Liver (tissue), 9 donors: Measurements from ENCODE around the gene SHC1. TPM values are rescaled to one million over a fixed set of nuclear protein-coding genes. Genes with fewer than 3 reads are reported as not detected.
A peak's percentile ranks its signal among the peaks of the same experiment; 100 is the strongest.

ENCODE experiments used
- DNase-seq: peaks from one replicate; pipeline ENCODE4 v3.0.0-alpha.2; 2017; ENCODE audit warnings: low spot score
- H3K27ac ChIP-seq, 2 donors: one replicate each; pipeline ENCODE4 v1.7.0; 2013; ENCODE audit warnings: inconsistent platforms in 2 of 2, low read length in 2 of 2, control low read depth in 1 of 2, low read depth in 1 of 2, mild to moderate bottlenecking in 1 of 2
- H3K27me3 ChIP-seq, 4 donors: one replicate each; pipeline versions ENCODE4 v1.6.1 to v1.7.0; 2013; ENCODE audit warnings: low read length in 3 of 4, inconsistent platforms in 1 of 4, mild to moderate bottlenecking in 1 of 4, moderate library complexity in 1 of 4; ENCODE audit not compliant: control insufficient read depth in 4 of 4, insufficient read depth in 4 of 4
- H3K36me3 ChIP-seq, 4 donors: one replicate each; pipeline versions ENCODE4 v1.6.1 to v1.7.0; 2013; ENCODE audit warnings: low read length in 3 of 4, mild to moderate bottlenecking in 3 of 4, low read depth in 1 of 4, moderate library complexity in 1 of 4; ENCODE audit not compliant: control insufficient read depth in 4 of 4, insufficient read depth in 3 of 4
- H3K4me1 ChIP-seq, 4 donors: one replicate each; pipeline versions ENCODE4 v1.6.1 to v1.7.0; 2013; ENCODE audit warnings: low read length in 3 of 4, mild to moderate bottlenecking in 3 of 4, moderate library complexity in 1 of 4; ENCODE audit not compliant: control insufficient read depth in 4 of 4, insufficient read depth in 4 of 4
- H3K4me3 ChIP-seq, 3 donors: one replicate each; pipeline versions ENCODE4 v1.6.1 to v1.7.0; 2013; ENCODE audit warnings: low read length in 3 of 3, control low read depth in 1 of 3, low read depth in 1 of 3, mild to moderate bottlenecking in 1 of 3
- H3K9ac ChIP-seq, 2 donors: one replicate each; pipeline ENCODE4 v1.7.0; 2013; ENCODE audit warnings: low read length in 2 of 2, mild to moderate bottlenecking in 2 of 2, moderate library complexity in 2 of 2, control low read depth in 1 of 2, low read depth in 1 of 2
- H3K9me3 ChIP-seq, 4 donors: one replicate each; pipeline versions ENCODE4 v1.6.1 to v1.7.0; 2013; ENCODE audit warnings: low read length in 3 of 4; ENCODE audit not compliant: control insufficient read depth in 4 of 4
- EGR1 ChIP-seq, 2 donors: IDR thresholded peaks; 2 replicates each; pipeline ENCODE4 v1.6.1; 2016 to 2018; ENCODE audit warnings: antibody characterized with exemption in 2 of 2, low read depth in 2 of 2
- FOXA1 ChIP-seq: IDR thresholded peaks from 2 replicates; pipeline ENCODE4 v1.6.1; 2016; ENCODE audit warnings: antibody characterized with exemption
- FOXA2 ChIP-seq: IDR thresholded peaks from 2 replicates; pipeline ENCODE4 v1.6.1; 2016; ENCODE audit warnings: antibody characterized with exemption
- GABPA ChIP-seq, 2 donors: IDR thresholded peaks in 1 of 2; conservative IDR thresholded peaks in 1 of 2; 2 replicates each; pipeline ENCODE4 v1.6.1; 2016; ENCODE audit warnings: antibody characterized with exemption in 2 of 2, mild to moderate bottlenecking in 1 of 2, moderate library complexity in 1 of 2
- HNF4A ChIP-seq, 2 donors: conservative IDR thresholded peaks; 2 replicates each; pipeline ENCODE4 v1.6.1; 2016; ENCODE audit warnings: antibody characterized with exemption in 2 of 2, mild to moderate bottlenecking in 2 of 2
- HNF4G ChIP-seq: IDR thresholded peaks from 2 replicates; pipeline ENCODE4 v1.6.1; 2016; ENCODE audit warnings: antibody characterized with exemption
- JUND ChIP-seq, 2 donors: IDR thresholded peaks; 2 replicates each; pipeline ENCODE4 v1.6.1; 2016; ENCODE audit warnings: antibody characterized with exemption in 2 of 2
- NR2F2 ChIP-seq: IDR thresholded peaks from 2 replicates; pipeline ENCODE4 v1.6.1; 2016; ENCODE audit warnings: antibody characterized with exemption
- RAD21 ChIP-seq, 2 donors: IDR thresholded peaks; 2 replicates each; pipeline ENCODE4 v1.6.1; 2016; ENCODE audit warnings: antibody characterized with exemption in 2 of 2, mild to moderate bottlenecking in 2 of 2
- REST ChIP-seq: IDR thresholded peaks from 2 replicates; pipeline ENCODE4 v1.6.1; 2016; ENCODE audit warnings: antibody characterized with exemption, mild to moderate bottlenecking
- RXRA ChIP-seq, 2 donors: IDR thresholded peaks; 2 replicates each; pipeline ENCODE4 v1.6.1; 2017 to 2018; ENCODE audit warnings: antibody characterized with exemption in 2 of 2, mild to moderate bottlenecking in 1 of 2
- SP1 ChIP-seq: IDR thresholded peaks from 2 replicates; pipeline ENCODE4 v1.6.1; 2018; ENCODE audit warnings: antibody characterized with exemption, mild to moderate bottlenecking
- TAF1 ChIP-seq: conservative IDR thresholded peaks from 2 replicates; pipeline ENCODE4 v1.6.1; 2016; ENCODE audit warnings: antibody characterized with exemption, mild to moderate bottlenecking
- YY1 ChIP-seq: IDR thresholded peaks from 2 replicates; pipeline ENCODE4 v1.6.1; 2016; ENCODE audit warnings: antibody characterized with exemption, mild to moderate bottlenecking
- WGBS: extraction: QIAGEN DNeasy Blood & Tissue Kit; methylation state at CpG from one replicate; pipeline ENCODE4 v1.1.7; 2013; 5-methylcytosine and 5-hydroxymethylcytosine counted together
- polyA plus RNA-seq, 2 donors: library from polyadenylated mRNA; stranded (reverse) in 1 of 2; unstranded in 1 of 2; fragments of 200-250 nt in 1 of 2; fragments of >200 nt in 1 of 2; fragmentation: Nextera tagmentation in 1 of 2; extraction: Ambion mirVana in 1 of 2; gene quantifications; one replicate each; pipeline versions ENCODE4 v1.2.1 to v1.2.3, GENCODE V29; 2013 to 2015
- total RNA-seq, 2 donors: library from RNA; depleted of rRNA; stranded (reverse); fragments of >200 nt; gene quantifications; one replicate each; pipeline ENCODE4 v1.2.3, GENCODE V29; 2014
- TF ChIP-seq, protein P1 (sequence below): IDR thresholded peaks from 2 replicates; pipeline ENCODE4 v1.6.1; 2016; ENCODE audit warnings: antibody characterized with exemption
- TF ChIP-seq, protein P2 (sequence below): IDR thresholded peaks from 2 replicates; pipeline ENCODE4 v1.6.1; 2016; ENCODE audit warnings: antibody characterized with exemption
- TF ChIP-seq, protein P3 (sequence below): fragments of 150-350 bp; IDR thresholded peaks from 2 replicates; pipeline ENCODE4 v1.5.1; 2017; ENCODE audit warnings: improper control_type of control experiment, low read depth, low read length; ENCODE audit not compliant: missing input control
- TF ChIP-seq, protein P4 (sequence below): IDR thresholded peaks from 2 replicates; pipeline ENCODE4 v1.6.1; 2016; ENCODE audit warnings: antibody characterized with exemption
- donor health status: healthy.
- donor health status: healthy.
- donor health status: healthy.
- donor health status: healthy.
- donor health status: healthy.

SHC1 gene
- total and polyA plus RNA-seq, 4 donors: 27.2 to 65.5 (median 58.0) TPM

GRCh38 chr1:154974102-154974807 lies 3.7 kb upstream of the SHC1 start, which contains the start of gene CKS1B (continued):
- TF ChIP-seq SP1 (peak; percentile 99), FOXA2 (no peak), NR2F2 (peak; percentile 96), HNF4A (conservative IDR thresholded peaks at IDR 0.05) (peak; percentile 28 to 57), HNF4G (no peak), RXRA (IDR thresholded peaks at IDR 0.05) (peak; percentile 40 to 79), EGR1 (IDR thresholded peaks at IDR 0.05; ENCODE audit: low read depth in 2 of 2) (peak in 1 of 2 donors; percentile 0)
- TF ChIP-seq, protein P1, sequence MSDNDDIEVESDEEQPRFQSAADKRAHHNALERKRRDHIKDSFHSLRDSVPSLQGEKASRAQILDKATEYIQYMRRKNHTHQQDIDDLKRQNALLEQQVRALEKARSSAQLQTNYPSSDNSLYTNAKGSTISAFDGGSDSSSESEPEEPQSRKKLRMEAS: peak; percentile 99

GRCh38 chr1:154973344-154974101 lies 3.0 kb upstream of the SHC1 start:
- Histone ChIP-seq H3K36me3 (peaks cover 0 to 8% (median 0%) of the 10 kb centered on the region in 4 donors), H3K27ac (peak overlapping the region; percentile 89 to 99), H3K27me3 (no peaks in the 10 kb centered on the region), H3K9me3 (no peaks in the 10 kb centered on the region), H3K4me1 (peaks cover 13 to 44% (median 31%) of the 10 kb centered on the region in 4 donors), H3K9ac (peak overlapping the region; percentile 92 to 97), H3K4me3 (peak overlapping the region; percentile 71 to 87 (median 81))
- DNase-seq: peak; percentile 100
- TF ChIP-seq HNF4G: peak; percentile 68
- peak; percentile 64 for TF ChIP-seq YY1
- TF ChIP-seq NR2F2: no peak
- TF ChIP-seq REST: peak; percentile 89
- TF ChIP-seq, protein P2, sequence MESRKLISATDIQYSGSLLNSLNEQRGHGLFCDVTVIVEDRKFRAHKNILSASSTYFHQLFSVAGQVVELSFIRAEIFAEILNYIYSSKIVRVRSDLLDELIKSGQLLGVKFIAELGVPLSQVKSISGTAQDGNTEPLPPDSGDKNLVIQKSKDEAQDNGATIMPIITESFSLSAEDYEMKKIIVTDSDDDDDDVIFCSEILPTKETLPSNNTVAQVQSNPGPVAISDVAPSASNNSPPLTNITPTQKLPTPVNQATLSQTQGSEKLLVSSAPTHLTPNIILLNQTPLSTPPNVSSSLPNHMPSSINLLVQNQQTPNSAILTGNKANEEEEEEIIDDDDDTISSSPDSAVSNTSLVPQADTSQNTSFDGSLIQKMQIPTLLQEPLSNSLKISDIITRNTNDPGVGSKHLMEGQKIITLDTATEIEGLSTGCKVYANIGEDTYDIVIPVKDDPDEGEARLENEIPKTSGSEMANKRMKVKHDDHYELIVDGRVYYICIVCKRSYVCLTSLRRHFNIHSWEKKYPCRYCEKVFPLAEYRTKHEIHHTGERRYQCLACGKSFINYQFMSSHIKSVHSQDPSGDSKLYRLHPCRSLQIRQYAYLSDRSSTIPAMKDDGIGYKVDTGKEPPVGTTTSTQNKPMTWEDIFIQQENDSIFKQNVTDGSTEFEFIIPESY: no peak
- TF ChIP-seq TAF1: peak; percentile 92
- no peak for TF ChIP-seq GABPA (IDR thresholded peaks at IDR 0.05 in 1 of 2, conservative IDR thresholded peaks at IDR 0.05 in 1 of 2)
- TF ChIP-seq, protein P1: peak; percentile 68
- TF ChIP-seq FOXA2: peak; percentile 39
- peak; percentile 93 for TF ChIP-seq SP1
- peak; percentile 29 for TF ChIP-seq FOXA1
- TF ChIP-seq, protein P3, sequence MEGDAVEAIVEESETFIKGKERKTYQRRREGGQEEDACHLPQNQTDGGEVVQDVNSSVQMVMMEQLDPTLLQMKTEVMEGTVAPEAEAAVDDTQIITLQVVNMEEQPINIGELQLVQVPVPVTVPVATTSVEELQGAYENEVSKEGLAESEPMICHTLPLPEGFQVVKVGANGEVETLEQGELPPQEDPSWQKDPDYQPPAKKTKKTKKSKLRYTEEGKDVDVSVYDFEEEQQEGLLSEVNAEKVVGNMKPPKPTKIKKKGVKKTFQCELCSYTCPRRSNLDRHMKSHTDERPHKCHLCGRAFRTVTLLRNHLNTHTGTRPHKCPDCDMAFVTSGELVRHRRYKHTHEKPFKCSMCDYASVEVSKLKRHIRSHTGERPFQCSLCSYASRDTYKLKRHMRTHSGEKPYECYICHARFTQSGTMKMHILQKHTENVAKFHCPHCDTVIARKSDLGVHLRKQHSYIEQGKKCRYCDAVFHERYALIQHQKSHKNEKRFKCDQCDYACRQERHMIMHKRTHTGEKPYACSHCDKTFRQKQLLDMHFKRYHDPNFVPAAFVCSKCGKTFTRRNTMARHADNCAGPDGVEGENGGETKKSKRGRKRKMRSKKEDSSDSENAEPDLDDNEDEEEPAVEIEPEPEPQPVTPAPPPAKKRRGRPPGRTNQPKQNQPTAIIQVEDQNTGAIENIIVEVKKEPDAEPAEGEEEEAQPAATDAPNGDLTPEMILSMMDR: no peak
- no peak for TF ChIP-seq JUND (IDR thresholded peaks at IDR 0.05)
- TF ChIP-seq HNF4A (conservative IDR thresholded peaks at IDR 0.05): peak; percentile 88 to 89
- peak in 1 of 2 donors; percentile 60 for TF ChIP-seq EGR1 (IDR thresholded peaks at IDR 0.05; ENCODE audit: low read depth in 2 of 2)
- TF ChIP-seq, protein P4, sequence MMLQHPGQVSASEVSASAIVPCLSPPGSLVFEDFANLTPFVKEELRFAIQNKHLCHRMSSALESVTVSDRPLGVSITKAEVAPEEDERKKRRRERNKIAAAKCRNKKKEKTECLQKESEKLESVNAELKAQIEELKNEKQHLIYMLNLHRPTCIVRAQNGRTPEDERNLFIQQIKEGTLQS: no peak
- peak; percentile 86 to 87 for TF ChIP-seq RXRA (IDR thresholded peaks at IDR 0.05)
- peak; percentile 32 to 38 for TF ChIP-seq RAD21 (IDR thresholded peaks at IDR 0.05)
- WGBS: 1% methylated on average over 37 of the region's 37 CpGs
